Lower leg skin (tissue), 3 donors: ENCODE measurements around the gene FZD7.

Experiments used
- CTCF ChIP-seq, 3 donors: fragments of 450-650 bp; IDR thresholded peaks; one replicate each; pipeline ENCODE4 v1.5.1; 2016; ENCODE audit warnings: antibody characterized with exemption in 3 of 3, mild to moderate bottlenecking in 3 of 3, moderate library complexity in 2 of 3
- POLR2A ChIP-seq, 2 donors: fragments of 450-650 bp; IDR thresholded peaks; one replicate each; pipeline ENCODE4 v1.6.1; 2016 to 2017; ENCODE audit warnings: antibody characterized with exemption in 2 of 2, mild to moderate bottlenecking in 1 of 2, moderate library complexity in 1 of 2

GRCh38 chr2:202035089-202035940 is 1.7 kb downstream of the FZD7 start:
- TF ChIP-seq CTCF (IDR thresholded peaks at IDR 0.05), result no peak
- TF ChIP-seq POLR2A (IDR thresholded peaks at IDR 0.05), result no peak
